Astrocyte of the cerebellum (primary cell): ENCODE data around the gene MYO3B.

Experiments used
- DNase-seq: peaks from one replicate; pipeline ENCODE4 v3.0.0-alpha.2; 2011; ENCODE audit warnings: low read depth
- H3K4me3 ChIP-seq: 2 replicates; pipeline ENCODE4 v1.5.1; 2011; ENCODE audit warnings: mild to moderate bottlenecking, low read depth, low read length, moderate library complexity
- in situ Hi-C: cut with HindIII; loops from 2 replicates; pipeline ENCODE4 v1.10.0; 2017; ENCODE audit warnings: low sequenced_read_pairs
- TF ChIP-seq, protein P1 (sequence below): IDR thresholded peaks from 2 replicates; pipeline ENCODE4 v1.5.1; 2012; ENCODE audit warnings: low read length, low read depth, moderate library complexity, mild to moderate bottlenecking; ENCODE audit errors: missing control alignments

The MYO3B gene

DNA sequence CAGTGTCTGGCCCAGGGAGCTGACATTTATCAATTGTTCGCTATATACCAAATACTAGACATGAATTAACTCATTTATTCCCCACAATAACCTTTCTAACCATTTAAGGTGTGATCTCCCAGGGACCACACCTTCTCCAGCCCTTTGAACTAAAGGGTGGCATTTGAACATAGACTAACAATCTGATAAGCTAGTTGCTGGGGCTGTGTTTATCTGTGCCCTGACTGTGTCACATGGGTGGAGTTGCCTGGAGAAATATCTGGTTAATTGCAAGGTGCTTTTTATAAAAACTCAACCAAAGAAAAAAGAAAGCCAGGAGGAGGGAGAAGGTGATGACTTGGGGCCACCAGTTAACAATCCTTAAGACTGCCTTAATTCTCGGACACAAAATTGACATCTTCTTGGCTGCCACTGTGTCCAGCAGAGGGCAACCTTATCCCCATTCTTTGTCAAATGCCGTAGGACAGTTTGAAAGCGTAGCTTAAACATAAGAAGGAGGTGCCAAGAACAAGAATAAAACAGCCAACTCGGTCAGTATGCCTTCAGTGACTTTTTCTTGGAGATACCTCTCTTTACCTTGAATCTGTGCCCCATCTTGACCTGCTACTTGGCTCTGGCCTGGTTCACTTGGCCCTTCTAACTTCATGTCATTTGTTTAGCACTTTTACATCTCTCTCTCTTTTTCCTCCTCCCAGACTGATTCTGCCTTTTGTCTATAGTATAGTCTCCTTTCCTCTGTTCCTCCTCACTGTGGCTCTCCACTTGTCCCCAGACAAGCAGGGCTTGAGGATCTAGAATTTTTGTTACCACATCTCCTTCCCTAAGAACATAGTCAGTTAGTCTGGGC, 183.4 kb downstream of the MYO3B start:
- in situ Hi-C loops, result no loop called here
- TF ChIP-seq, protein P1, sequence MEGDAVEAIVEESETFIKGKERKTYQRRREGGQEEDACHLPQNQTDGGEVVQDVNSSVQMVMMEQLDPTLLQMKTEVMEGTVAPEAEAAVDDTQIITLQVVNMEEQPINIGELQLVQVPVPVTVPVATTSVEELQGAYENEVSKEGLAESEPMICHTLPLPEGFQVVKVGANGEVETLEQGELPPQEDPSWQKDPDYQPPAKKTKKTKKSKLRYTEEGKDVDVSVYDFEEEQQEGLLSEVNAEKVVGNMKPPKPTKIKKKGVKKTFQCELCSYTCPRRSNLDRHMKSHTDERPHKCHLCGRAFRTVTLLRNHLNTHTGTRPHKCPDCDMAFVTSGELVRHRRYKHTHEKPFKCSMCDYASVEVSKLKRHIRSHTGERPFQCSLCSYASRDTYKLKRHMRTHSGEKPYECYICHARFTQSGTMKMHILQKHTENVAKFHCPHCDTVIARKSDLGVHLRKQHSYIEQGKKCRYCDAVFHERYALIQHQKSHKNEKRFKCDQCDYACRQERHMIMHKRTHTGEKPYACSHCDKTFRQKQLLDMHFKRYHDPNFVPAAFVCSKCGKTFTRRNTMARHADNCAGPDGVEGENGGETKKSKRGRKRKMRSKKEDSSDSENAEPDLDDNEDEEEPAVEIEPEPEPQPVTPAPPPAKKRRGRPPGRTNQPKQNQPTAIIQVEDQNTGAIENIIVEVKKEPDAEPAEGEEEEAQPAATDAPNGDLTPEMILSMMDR, result peak; percentile 80
- peak; percentile 26 for DNase-seq
- no peak overlapping the region for H3K4me3 ChIP-seq

DNA sequence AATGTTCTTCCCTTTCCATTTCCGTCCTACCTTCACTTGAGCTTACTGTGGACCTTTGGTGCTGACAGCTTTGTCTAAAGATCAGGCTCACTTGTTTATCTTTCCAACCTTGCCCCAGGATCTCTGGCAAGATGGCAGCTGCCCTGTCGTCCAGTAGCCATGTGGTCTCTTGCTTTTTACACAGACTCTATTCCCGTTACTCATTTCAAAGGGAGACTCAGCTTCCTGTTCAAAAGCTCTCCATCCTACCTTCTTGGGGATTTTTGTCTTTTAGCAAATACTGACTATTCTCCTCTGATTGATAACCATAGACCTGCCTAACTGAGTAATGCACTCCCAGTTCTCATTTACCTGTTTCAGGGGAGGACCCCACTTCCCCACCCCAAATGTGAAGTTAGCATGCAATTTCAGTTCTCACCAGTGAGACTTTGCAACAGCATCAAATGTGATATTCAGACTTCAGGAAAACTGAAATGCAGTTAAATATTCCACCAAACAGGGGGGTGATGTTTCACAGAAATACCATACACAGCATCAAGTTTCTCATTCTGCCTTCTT, 184.4 kb downstream of the MYO3B start:
- DNase-seq, result no peak
- in situ Hi-C loops, result no loop called here

DNA sequence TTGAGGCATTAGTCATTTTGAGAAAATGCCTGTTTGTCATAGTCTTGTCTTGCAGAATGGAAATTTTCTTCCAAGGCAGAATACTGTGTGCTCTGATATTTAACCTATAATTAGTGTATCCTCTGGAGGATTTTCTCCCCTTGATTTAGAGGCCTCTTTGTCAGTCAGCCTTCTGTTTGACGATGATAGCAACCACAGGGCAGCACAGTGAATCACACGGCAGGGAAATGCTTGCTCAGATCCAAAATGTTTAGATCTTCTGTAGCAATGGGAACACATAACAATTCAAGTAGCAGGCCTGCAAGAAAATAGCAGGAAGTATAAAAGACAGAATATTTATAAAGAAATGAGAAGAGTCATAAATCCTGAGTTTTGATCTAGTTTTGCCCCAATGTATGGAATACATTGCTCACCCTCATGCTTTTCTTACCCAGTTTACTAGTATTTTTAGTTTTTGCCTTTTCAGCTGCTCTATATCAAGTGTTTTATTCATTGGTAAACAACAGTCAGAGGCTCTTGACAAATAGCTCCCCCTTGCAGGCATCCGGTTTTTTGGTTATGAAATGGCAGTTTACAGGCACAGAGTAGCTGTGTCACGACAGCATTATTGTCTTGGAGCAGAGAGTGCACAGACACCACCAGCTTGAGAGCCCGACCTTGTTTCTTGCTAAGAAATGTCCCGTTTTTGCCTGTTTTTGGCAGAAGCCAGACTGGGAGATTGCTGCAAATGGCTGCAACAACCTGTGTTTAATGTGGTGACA, 185.1 kb downstream of the MYO3B start:
- in situ Hi-C loops, result no loop called here
- no peak for DNase-seq
- TF ChIP-seq, protein P1, result no peak
- no peak overlapping the region for H3K4me3 ChIP-seq

More for the DNA sequence above, 184.4 kb downstream of the MYO3B start:
- TF ChIP-seq, protein P1, result no peak
- no peak overlapping the region for H3K4me3 ChIP-seq

DNA sequence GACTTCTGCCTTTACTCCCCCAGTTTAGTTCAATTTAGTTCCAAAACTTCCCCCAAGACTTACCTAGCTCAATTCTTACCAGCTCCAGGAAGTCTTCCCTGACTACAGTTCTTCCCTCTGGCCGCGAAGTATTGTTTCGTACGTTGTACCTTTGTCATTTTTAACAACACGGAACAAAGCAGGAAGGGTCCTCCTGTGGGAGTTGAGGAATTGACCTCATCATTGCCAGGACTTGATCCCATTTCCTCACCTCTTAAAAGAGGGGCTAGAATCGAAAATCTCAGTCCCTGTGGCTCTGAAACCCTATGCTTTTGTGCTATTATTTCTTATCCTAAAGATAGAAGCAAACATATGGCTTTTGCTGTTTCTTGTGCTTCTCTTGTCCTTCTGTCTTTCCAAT, 187.1 kb downstream of the MYO3B start:
- H3K4me3 ChIP-seq, result no peak overlapping the region
- TF ChIP-seq, protein P1, result no peak
- no peak for DNase-seq
- in situ Hi-C loops, result no loop called here

DNA sequence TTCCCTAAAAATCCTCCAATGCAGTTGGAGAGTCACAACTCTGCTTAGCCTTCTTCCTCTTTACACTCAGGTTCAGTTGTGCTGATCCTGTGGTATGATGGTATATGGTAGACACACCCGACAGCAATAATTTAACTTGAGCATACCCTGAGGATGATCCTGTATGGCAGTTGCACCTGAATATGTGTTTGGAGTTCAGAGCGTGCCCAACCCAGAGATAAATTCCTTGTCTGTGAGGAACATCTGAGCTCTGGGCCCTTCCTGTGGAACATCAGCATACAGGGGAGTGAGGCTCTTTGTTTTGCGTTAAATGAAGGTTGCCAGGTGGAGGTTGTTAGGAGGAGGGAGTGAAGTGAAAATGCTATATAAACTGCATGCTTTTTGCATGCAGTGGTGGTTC, 187.7 kb downstream of the MYO3B start:
- in situ Hi-C loops, result no loop called here
- TF ChIP-seq, protein P1, result no peak
- no peak overlapping the region for H3K4me3 ChIP-seq
- no peak for DNase-seq

DNA sequence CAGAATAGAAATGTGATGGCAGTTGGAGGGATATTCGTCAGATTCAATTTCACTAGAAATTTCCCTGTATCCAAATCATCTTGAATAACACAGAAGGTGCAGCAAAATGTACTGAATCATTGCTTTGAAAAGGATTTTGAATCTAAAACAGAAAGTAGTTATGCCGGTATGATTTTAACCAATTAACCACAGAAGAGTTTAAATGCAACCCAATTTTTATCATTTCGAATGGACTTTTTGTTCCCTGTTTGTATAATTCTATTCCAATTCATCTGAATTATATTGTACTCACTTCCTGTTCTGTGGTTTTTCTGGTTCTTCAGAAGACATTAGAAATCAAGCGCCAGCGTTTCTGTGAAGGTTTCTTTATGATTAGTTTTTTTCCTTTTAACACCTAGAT, 190.4 kb downstream of the MYO3B start:
- TF ChIP-seq, protein P1, result no peak
- in situ Hi-C loops, result no loop called here
- no peak for DNase-seq
- H3K4me3 ChIP-seq, result no peak overlapping the region
